ES-I3 (cell line): Measurements from ENCODE around the gene PDE3A.

Source experiments
- H3K36me3 ChIP-seq: 2 replicates; pipeline ENCODE4 v1.6.1; 2013; ENCODE audit warnings: mild to moderate bottlenecking, low read length, control low read depth, moderate library complexity; ENCODE audit not compliant: insufficient read depth
- H3K4me1 ChIP-seq: 2 replicates; pipeline ENCODE4 v1.6.1; 2013; ENCODE audit warnings: mild to moderate bottlenecking, control low read depth, low read length; ENCODE audit not compliant: insufficient read depth
- H3K9ac ChIP-seq: 2 replicates; pipeline ENCODE4 v1.6.1; 2013; ENCODE audit warnings: low read depth, mild to moderate bottlenecking, low read length, moderate library complexity
- H3K9me3 ChIP-seq: 2 replicates; pipeline ENCODE4 v1.6.1; 2013; ENCODE audit warnings: mild to moderate bottlenecking, low read length, moderate library complexity; ENCODE audit not compliant: control insufficient read depth, insufficient read depth

The PDE3A gene

DNA sequence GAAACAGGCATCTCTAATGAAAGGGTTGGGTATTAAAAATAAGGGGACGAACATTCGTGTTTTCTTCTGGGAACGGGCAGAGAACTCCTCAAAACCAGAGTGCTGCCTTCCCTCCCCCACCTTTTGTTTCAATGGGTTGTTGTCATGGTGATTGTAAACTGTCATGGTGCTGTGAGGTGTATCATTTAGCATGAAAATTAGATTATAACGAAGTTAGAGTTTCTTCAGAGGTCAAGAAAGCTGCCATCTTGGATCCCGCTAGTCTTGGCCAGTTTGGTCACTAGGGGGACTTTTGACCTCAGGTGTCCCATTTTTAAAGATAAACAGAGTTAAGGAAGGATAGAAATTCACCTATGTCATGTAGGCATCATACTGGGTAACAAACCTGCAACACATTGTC, 123.0 kb downstream of the PDE3A start:
- no peak overlapping the region for H3K9ac ChIP-seq
- H3K4me1 ChIP-seq = no peaks in the 10 kb centered on the region; the same call in 1 of the 2 replicates
- H3K9me3 ChIP-seq = no peaks in the 10 kb centered on the region
- no peaks in the 10 kb centered on the region for H3K36me3 ChIP-seq

DNA sequence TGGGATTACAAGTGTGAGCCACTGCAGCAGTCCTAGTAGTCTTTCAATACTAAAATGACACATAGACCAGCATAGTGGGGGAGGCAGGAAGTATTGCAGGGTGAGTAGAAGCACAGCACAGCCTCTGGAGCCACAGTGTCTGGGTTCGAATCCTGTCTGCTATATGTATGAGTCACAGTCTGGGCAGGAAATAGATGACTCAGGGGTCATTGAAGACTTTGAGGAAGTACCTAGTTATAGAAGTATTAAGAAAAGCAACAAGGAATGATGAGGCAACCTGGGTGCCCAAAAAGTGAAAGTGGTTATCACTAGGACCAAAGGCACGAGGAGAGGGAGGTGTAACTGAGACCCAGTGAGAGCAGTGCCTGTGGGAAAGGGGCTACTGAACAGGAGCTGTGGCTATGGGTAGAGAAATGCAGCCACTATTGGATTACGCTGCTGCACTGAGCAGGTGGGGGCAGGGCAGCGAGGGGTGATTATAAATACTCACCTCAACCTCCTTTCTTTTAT, 124.0 kb downstream of the PDE3A start:
- H3K9me3 ChIP-seq = no peaks in the 10 kb centered on the region
- H3K36me3 ChIP-seq = no peaks in the 10 kb centered on the region
- H3K4me1 ChIP-seq = no peaks in the 10 kb centered on the region; the same call in 1 of the 2 replicates
- no peak overlapping the region for H3K9ac ChIP-seq

DNA sequence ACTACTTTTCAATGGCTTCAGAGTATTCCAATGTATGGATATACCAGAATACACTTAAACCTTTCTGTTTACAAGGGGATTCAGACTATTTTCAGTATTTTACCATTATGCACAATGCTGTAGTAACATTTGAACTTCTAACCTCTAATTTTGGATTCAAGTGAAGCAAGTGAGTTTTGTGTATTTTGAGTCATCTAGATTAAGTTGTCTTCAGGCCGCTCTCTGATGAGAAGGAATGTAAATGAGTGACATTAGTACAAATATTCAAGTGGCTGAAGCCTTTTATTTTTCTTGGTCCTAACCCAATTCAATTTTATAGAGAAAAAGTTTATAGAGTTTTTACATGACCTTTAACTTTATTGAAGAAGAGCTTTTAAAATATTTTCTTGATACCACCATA, 125.6 kb downstream of the PDE3A start:
- Histone ChIP-seq H3K9me3 (no peaks in the 10 kb centered on the region), H3K4me1 (no peaks in the 10 kb centered on the region; the same call in 1 of the 2 replicates), H3K36me3 (no peaks in the 10 kb centered on the region), H3K9ac (no peak overlapping the region)

DNA sequence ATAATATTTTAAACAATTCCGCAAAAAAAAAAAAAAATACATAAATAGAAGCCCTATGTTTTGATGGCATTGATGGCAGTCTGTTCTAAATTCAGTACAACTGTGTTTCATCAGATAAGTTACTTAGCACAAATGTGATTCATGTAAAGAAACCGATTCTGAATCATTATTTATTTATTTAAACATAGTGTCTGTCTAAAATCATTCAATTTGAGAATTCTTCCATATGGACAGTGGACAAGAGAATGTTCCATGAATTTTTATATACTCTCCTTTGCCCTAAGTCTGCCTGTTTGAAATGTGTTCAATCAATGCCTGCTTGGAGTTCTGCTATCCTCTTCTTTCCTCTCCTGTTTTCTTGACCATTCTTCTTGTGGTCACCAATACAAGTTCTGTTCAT, 126.5 kb downstream of the PDE3A start:
- no peaks in the 10 kb centered on the region for H3K36me3 ChIP-seq
- no peak overlapping the region for H3K9ac ChIP-seq
- no peaks in the 10 kb centered on the region for H3K9me3 ChIP-seq
- no peaks in the 10 kb centered on the region; the same call in 1 of the 2 replicates for H3K4me1 ChIP-seq

DNA sequence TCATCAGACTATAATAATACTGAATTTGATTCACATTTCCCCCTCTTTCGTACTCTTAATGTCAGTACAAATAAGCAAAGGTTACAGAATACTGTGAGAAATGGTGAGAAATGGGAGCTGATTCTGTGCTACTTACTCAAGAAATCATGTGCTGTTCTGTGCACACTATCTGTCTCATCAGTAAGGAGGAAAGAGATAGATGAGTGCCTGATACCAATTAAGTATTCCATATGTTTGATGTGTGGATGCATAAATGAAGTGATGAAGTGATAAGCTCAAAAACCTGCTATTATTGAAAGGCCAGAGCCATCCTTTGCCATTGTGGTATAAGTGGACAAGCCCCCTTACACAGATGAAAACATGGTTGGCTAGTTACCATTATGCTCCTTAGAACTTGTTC, 127.7 kb downstream of the PDE3A start:
- H3K9me3 ChIP-seq = no peaks in the 10 kb centered on the region
- no peaks in the 10 kb centered on the region for H3K36me3 ChIP-seq
- no peaks in the 10 kb centered on the region; the same call in 1 of the 2 replicates for H3K4me1 ChIP-seq
- no peak overlapping the region for H3K9ac ChIP-seq

DNA sequence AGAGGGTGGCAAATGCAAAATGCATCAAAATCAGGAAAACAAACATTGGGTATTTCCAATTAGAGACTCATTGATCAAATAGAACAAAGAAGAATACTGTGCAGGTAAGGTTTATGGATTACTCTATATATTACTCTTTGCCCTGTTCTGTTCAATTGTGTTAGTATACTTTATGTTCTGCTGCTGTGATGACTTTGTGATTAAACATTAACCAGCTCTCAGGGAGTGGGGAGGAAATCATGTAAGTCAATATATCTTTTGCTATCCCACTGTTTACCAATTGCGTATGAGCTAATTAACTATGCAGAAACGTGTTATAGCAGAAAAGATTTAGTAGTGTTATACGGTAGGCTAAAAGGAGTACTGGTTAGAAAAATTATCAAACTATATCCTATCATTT, 129.4 kb downstream of the PDE3A start:
- Histone ChIP-seq H3K4me1 (no peaks in the 10 kb centered on the region; the same call in 1 of the 2 replicates), H3K9me3 (no peaks in the 10 kb centered on the region)

DNA sequence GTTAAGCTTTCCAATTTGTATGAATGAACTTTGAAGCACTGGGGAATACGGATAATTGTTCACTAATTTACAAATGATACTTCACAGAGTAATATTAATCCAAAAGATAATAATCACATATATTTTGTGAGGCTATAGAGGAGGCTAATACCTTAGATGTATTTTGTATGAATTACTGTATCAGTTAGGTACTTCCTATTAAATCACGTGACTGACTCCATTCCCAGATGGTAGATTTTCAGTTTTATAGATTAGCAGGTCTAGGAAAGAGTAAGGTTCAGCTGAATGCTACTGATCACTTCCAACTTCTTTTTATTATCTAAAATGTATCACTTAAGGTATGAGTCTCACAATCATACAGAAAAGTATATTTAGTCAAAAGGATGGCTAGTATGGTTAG, 133.6 kb downstream of the PDE3A start:
- H3K9me3 ChIP-seq = no peaks in the 10 kb centered on the region
- H3K9ac ChIP-seq = no peak overlapping the region
- H3K36me3 ChIP-seq = no peaks in the 10 kb centered on the region
- H3K4me1 ChIP-seq = no peaks in the 10 kb centered on the region

More for the DNA sequence above, 129.4 kb downstream of the PDE3A start:
- H3K36me3 ChIP-seq = no peaks in the 10 kb centered on the region
- H3K9ac ChIP-seq = no peak overlapping the region

DNA sequence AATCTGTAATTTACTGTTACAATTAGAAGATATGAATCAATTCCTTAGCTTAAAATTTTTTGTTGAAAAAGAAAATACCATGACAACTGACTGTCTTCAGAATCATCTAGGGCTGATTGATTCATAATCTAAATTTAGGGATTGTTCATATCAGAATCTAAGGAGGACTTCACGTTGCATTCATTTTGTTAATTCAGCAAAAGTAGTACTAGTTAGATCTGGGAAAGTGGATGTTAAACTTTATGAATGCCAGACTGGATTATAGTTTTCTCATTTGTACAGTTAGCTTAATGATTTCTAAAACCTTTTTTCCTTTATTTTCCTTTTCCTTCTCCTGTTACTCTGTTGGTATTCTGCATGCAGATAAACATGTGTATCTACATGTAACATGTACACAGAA, 135.5 kb downstream of the PDE3A start:
- H3K4me1 ChIP-seq = no peaks in the 10 kb centered on the region
- no peak overlapping the region for H3K9ac ChIP-seq
- H3K36me3 ChIP-seq = no peaks in the 10 kb centered on the region
- H3K9me3 ChIP-seq = no peaks in the 10 kb centered on the region

DNA sequence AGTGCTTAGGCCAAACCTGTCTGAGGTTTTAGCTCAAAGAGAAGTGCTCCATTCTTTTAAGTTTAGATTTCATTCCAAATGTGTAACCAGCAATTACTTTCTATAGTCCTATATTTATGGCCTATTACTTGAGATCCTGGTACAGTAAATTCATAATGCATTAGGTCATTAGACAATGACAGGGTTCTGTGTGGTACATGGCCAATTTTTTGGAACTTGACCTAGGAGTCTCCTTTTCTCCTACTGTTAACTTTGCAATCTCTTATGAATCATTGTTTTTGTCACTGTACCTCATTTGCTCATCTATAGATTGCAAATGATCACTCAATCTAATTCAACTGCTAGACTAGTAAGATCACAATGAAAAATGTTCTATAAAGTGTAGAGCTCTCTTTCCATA, 136.7 kb downstream of the PDE3A start:
- Histone ChIP-seq H3K9ac (no peak overlapping the region), H3K4me1 (no peaks in the 10 kb centered on the region), H3K9me3 (no peaks in the 10 kb centered on the region), H3K36me3 (no peaks in the 10 kb centered on the region)

DNA sequence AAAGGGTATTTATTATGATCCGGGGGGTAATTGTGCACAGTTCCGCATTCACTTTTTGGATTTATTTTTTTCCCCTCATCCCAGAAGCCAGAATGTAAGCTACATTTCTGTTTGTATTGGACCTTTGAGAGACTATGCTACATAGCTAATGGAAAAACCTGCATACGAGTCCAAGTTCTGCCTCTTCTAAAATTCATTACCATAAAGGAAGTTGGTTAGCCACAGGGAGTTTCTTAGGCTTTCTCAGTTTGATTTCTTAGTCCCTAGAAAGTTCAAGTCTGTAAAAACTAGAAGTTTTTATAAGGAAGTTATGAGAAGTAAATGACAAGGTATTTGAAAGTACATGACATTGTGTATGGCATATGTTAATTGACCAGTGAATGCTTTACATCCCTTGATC, 138.7 kb downstream of the PDE3A start:
- Histone ChIP-seq H3K9me3 (no peaks in the 10 kb centered on the region), H3K4me1 (no peaks in the 10 kb centered on the region), H3K9ac (no peak overlapping the region), H3K36me3 (no peaks in the 10 kb centered on the region)

DNA sequence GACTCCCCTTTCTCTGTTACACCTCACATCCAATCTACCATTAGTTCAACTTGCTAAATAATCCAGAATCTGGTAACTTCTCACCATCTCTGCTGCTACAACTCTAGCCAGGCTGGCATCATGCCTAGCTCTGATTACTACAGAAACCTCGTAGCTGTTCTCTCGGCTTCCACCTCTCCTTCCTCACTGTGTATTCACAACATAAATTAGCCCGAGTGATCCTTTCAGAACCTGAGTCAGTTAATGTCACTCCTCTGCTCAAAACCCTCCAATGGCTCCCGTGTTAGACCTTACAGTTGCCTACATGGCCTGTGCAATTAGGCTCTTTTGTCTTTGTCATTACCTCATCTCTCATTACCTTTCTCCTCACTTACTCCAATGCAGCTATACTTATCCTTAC, 139.4 kb downstream of the PDE3A start:
- Histone ChIP-seq H3K9ac (no peak overlapping the region), H3K4me1 (no peaks in the 10 kb centered on the region), H3K9me3 (no peaks in the 10 kb centered on the region), H3K36me3 (no peaks in the 10 kb centered on the region)

DNA sequence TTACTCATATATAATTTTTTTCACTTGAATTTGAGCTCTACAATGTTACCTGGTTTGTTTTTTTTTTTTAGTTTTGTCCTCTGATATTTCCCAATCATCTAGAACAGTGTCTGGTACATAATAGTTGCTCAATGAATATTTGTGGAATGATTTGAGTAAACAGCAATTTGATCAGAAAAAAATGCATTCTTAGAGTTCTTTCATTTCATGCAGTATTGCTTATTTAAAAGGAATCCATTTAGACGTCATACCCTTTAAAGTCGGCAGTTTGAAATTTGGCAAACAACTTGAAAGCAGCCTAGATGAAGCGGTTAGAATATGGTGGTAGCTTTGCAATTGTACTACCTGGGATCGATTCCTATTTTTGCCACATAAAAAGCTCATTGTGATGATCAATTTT, 140.0 kb downstream of the PDE3A start:
- Histone ChIP-seq H3K9ac (no peak overlapping the region), H3K4me1 (no peaks in the 10 kb centered on the region), H3K36me3 (no peaks in the 10 kb centered on the region), H3K9me3 (no peaks in the 10 kb centered on the region)

DNA sequence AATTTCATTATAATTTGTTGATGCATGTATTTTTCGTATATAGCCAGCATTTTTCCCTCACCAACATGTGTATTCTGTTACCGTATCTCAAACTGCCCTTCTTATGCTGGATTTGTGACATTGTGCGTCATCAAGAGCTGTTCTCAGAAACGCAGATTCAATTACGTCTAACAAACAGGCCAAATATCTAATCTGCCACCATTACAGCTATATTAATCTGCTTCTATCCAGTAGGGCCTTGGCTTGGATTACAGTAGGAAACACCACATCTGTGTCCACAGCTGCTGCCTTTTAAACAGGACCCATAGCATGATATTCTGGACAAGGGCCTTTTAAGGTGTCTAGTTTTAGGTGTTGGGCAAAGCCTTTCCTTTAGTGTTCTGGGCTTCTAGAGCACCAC, 140.6 kb downstream of the PDE3A start:
- H3K9me3 ChIP-seq = no peaks in the 10 kb centered on the region
- no peak overlapping the region for H3K9ac ChIP-seq
- no peaks in the 10 kb centered on the region for H3K4me1 ChIP-seq
- H3K36me3 ChIP-seq = no peaks in the 10 kb centered on the region

DNA sequence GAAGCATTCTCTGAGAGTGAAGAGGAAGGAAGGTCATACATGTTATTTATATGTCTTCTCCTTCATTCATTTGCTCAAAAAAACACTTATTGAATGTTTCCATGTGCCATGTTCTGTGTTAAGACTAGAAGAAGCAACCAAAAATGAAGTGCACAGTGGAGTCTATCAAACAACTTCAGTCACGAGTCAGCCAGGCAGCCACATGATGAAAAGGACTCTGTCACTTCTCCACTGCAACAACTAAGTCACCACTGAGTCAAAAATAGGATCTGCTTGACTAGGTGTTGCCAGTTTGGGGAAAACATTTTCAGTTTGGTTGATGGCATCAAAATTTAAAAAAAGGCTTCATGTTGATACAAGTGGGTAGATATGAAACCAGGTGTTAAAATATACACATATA, 142.5 kb downstream of the PDE3A start:
- Histone ChIP-seq H3K4me1 (no peaks in the 10 kb centered on the region), H3K9ac (no peak overlapping the region), H3K9me3 (no peaks in the 10 kb centered on the region), H3K36me3 (no peaks in the 10 kb centered on the region)

DNA sequence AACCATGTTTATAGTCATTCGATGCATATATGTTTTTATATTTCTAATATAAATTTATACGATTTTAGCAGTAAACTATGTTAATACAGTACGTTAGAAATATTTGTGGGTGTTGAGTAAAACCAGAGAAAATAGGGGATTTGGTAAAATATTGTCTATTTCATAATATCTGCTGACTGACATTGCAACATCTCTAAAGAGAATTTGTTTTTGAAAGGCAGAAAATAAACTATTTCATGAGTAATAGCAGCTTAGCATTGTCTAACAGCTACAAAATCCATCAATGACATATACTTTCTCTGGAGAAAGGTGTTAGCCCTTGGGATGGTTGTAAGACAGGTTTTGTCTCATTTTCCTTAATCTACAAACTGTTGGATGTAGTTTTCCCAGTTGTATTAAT, 144.9 kb downstream of the PDE3A start:
- H3K9me3 ChIP-seq = no peaks in the 10 kb centered on the region
- no peaks in the 10 kb centered on the region for H3K4me1 ChIP-seq
- H3K9ac ChIP-seq = no peak overlapping the region
- H3K36me3 ChIP-seq = no peaks in the 10 kb centered on the region

DNA sequence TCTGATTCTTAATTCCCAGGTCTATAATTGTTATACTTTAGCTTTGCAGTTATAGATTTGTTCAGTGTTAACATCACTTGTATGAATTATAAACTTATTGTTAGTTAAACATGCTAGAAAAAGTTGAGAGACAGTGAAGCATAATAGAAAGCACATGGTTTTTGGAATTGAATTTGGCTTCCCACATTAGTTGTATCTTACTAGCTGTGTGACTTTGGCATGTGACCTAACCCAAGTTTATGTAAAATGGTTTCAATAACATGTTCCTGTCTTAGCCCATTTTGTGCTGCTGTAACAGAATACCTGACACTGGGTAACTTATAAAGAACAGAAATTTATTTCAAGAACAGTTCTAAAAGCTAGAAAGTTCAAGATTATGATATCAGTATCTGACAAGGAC, 146.3 kb downstream of the PDE3A start:
- no peak overlapping the region for H3K9ac ChIP-seq
- no peaks in the 10 kb centered on the region for H3K36me3 ChIP-seq
- H3K9me3 ChIP-seq = no peaks in the 10 kb centered on the region
- H3K4me1 ChIP-seq = no peaks in the 10 kb centered on the region
